IMR-90 (cell line): ENCODE measurements around the gene AP1S1.
"Not testable (repeated sequence)": the region's sequence is repeated elsewhere in the genome, so short reads cannot be mapped to it uniquely, and the experiment has no call there.

Experiments
- BHLHE40 ChIP-seq: fragments of 150-350 bp; IDR thresholded peaks from 2 replicates; pipeline ENCODE4 v1.6.1; 2016; ENCODE audit warnings: mild to moderate bottlenecking, low read depth, low read length
- CEBPB ChIP-seq: IDR thresholded peaks from 2 replicates; pipeline ENCODE4 v1.6.1; 2012; ENCODE audit warnings: low read depth, low read length, improper control_type of control experiment
- CTCF ChIP-seq: conservative IDR thresholded peaks from 2 replicates; pipeline ENCODE4 v1.5.1; 2012; ENCODE audit warnings: mild to moderate bottlenecking, low read depth, low read length, improper control_type of control experiment
- ELK1 ChIP-seq: fragments of 150-350 bp; IDR thresholded peaks from 2 replicates; pipeline ENCODE4 v1.6.1; 2016; ENCODE audit warnings: low read depth, mild to moderate bottlenecking, low read length, moderate library complexity, borderline replicate concordance
- MAZ ChIP-seq: IDR thresholded peaks from 2 replicates; pipeline ENCODE4 v1.6.1; 2012; ENCODE audit warnings: low read depth, mild to moderate bottlenecking, low read length, improper control_type of control experiment, moderate library complexity, borderline replicate concordance
- POLR2A ChIP-seq: IDR thresholded peaks from 2 replicates; pipeline ENCODE4 v1.6.1; 2012; ENCODE audit warnings: mild to moderate bottlenecking, low read depth, low read length
- RFX5 ChIP-seq: IDR thresholded peaks from 2 replicates; pipeline ENCODE4 v1.8.0; 2012; ENCODE audit warnings: low read depth, mild to moderate bottlenecking, low read length, moderate library complexity
- SMC3 ChIP-seq: fragments of 150-350 bp; IDR thresholded peaks from 2 replicates; pipeline ENCODE4 v1.6.1; 2016; ENCODE audit warnings: low read depth, mild to moderate bottlenecking, antibody characterized with exemption, low read length, moderate library complexity

GRCh38 chr7:101199522-101199921 lies 45.2 kb downstream of the AP1S1 start:
- not testable (repeated sequence) for TF ChIP-seq CTCF, BHLHE40, POLR2A, ELK1, RFX5, MAZ, SMC3, CEBPB
